ENCODE measurements around the gene JUN. TPM values are rescaled to one million over a fixed set of nuclear protein-coding genes. Genes with fewer than 3 reads are reported as not detected.

The JUN gene
- total RNA-seq, 1 donor from 2014 or later = 160 TPM

DNA sequence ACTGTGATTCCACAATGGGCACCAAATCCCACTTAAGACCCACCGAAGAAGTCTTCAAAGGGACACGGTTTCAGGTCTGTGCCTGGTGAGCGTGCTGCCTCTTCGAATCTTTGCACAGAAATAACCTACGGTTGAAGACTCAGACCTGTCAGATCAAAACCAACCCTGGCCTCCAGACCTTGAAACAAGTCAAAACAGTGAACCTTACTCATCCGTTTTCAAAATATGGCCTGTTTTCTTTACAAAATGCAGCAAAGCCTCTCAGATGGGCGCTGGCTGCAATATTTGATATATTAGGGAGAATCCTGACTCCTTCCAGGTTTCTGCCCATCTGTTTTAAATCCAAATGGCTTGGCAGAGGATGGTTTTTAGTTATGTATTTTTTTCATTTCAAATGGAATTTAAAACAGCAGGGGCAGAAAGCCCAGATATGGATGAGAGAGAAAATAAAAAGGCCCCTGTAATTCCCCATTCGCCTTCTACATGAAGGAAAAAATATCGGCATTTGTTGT is 14.0 kb downstream of the JUN start:
- H3K4me3 Mint-ChIP-seq = no peak overlapping the region
- no peaks in the 10 kb centered on the region for H3K36me3 Mint-ChIP-seq
- no peaks in the 10 kb centered on the region for H3K9me3 Mint-ChIP-seq
- peaks cover 21% of the 10 kb centered on the region for H3K4me1 Mint-ChIP-seq (ENCODE audit: unreplicated experiment)
- TF ChIP-seq, protein P1, sequence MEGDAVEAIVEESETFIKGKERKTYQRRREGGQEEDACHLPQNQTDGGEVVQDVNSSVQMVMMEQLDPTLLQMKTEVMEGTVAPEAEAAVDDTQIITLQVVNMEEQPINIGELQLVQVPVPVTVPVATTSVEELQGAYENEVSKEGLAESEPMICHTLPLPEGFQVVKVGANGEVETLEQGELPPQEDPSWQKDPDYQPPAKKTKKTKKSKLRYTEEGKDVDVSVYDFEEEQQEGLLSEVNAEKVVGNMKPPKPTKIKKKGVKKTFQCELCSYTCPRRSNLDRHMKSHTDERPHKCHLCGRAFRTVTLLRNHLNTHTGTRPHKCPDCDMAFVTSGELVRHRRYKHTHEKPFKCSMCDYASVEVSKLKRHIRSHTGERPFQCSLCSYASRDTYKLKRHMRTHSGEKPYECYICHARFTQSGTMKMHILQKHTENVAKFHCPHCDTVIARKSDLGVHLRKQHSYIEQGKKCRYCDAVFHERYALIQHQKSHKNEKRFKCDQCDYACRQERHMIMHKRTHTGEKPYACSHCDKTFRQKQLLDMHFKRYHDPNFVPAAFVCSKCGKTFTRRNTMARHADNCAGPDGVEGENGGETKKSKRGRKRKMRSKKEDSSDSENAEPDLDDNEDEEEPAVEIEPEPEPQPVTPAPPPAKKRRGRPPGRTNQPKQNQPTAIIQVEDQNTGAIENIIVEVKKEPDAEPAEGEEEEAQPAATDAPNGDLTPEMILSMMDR (conservative IDR thresholded peaks at IDR 0.05) = no peak
- no peak for DNase-seq (ENCODE audit: extremely low spot score, unreplicated experiment)
- no peaks in the 10 kb centered on the region for H3K27me3 Mint-ChIP-seq
- no peak overlapping the region for H3K27ac Mint-ChIP-seq

DNA sequence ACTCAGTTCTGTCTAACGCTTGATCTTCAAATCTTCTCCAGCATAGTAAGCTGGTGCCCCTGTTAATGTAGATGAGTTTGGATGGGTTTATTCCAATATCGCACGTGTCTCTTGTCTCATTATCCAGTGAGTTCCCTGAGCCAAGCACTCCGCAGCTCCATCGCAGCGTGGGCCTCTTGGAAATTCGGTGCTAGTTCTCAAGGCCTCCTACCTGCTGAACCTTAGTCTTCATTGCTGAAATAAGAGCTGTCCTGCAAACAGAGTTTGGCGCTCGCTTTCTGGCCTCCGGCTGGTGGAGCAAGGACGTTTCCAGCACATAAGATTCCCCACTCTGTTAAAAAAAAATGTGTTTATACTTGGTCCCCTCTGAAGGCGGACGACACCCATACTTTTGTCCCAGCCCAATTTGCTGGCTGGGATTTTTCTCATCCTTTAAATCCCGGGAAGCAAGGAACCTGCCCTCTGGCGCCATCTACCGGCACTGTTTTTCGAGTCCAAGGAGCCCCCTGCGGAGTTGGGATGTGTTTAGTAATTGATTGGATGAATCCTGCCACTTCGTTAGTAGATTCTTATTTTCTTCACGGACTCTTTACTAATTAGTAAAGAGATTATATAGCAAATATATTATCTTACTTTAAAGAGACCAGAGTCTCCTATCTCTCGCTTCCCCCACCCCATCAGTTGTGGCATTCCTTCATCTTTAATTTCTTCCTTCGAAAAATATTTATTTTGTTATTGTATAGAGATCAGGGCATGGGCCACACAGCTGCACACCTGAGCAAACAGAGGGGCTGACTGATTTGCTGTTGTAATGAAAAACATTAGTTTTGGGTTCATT is 14.7 kb downstream of the JUN start:
- no peak overlapping the region for H3K27ac Mint-ChIP-seq
- no peaks in the 10 kb centered on the region for H3K36me3 Mint-ChIP-seq
- no peaks in the 10 kb centered on the region for H3K9me3 Mint-ChIP-seq
- H3K4me3 Mint-ChIP-seq = no peak overlapping the region
- no peaks in the 10 kb centered on the region for H3K27me3 Mint-ChIP-seq
- TF ChIP-seq, protein P1 (conservative IDR thresholded peaks at IDR 0.05) = peak; percentile 91
- DNase-seq (ENCODE audit: extremely low spot score, unreplicated experiment) = peak; percentile 78
- peaks cover 22% of the 10 kb centered on the region for H3K4me1 Mint-ChIP-seq (ENCODE audit: unreplicated experiment)

DNA sequence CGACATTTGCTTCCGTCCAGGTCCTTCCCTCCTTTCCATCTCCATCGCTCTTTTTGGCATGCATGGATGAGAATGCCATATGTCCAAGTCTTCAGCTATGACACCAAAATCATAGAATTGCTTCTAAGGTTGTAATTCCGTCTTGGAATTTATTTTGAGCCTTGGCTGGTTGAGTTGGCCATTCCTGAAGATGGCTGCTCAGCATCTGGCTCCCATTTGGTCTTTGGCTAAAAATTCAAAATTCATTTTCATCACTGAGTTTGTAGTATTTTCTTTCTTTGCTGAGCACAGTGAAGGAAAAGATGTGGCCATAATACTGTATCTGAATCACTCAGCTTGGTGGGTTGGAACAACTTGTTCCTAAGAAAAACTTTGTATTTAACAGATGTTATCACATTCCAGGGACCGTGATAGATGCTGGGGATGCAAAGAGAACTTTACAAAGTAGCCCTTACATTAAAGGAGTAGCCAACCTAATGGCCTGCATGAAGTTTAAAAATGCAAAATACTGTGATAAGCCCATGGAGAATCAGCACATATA is 15.6 kb downstream of the JUN start:
- no peaks in the 10 kb centered on the region for H3K36me3 Mint-ChIP-seq
- H3K9me3 Mint-ChIP-seq = no peaks in the 10 kb centered on the region
- no peak overlapping the region for H3K4me3 Mint-ChIP-seq
- TF ChIP-seq, protein P1 (conservative IDR thresholded peaks at IDR 0.05) = no peak
- peaks cover 23% of the 10 kb centered on the region for H3K4me1 Mint-ChIP-seq (ENCODE audit: unreplicated experiment)
- no peak for DNase-seq (ENCODE audit: extremely low spot score, unreplicated experiment)
- H3K27me3 Mint-ChIP-seq = peaks cover under 1% of the 10 kb centered on the region
- H3K27ac Mint-ChIP-seq = no peak overlapping the region

DNA sequence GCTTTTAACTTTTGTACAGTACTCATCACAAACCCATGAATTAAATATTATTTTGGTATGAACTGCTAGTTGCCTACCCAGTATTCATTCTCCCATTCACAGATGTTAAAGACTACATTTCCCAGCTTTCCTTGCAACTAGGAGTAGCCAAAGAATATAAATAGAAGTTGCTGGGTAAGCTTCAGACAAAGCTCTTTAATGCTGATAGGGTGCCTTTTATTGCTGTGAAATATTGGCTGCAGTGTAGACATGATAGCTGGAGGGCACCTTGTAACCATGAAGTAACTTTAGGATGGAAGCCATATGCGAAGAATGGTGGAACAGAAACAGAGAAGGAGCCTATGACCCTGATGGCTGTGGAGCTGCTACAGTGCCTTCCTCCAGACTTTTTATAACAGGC is 16.7 kb downstream of the JUN start:
- H3K36me3 Mint-ChIP-seq = no peaks in the 10 kb centered on the region
- H3K4me3 Mint-ChIP-seq = no peak overlapping the region
- H3K27me3 Mint-ChIP-seq = peaks cover 3% of the 10 kb centered on the region
- no peaks in the 10 kb centered on the region for H3K9me3 Mint-ChIP-seq
- TF ChIP-seq, protein P1 (conservative IDR thresholded peaks at IDR 0.05) = no peak
- H3K4me1 Mint-ChIP-seq (ENCODE audit: unreplicated experiment) = peaks cover 22% of the 10 kb centered on the region
- DNase-seq (ENCODE audit: extremely low spot score, unreplicated experiment) = no peak
- H3K27ac Mint-ChIP-seq = no peak overlapping the region

DNA sequence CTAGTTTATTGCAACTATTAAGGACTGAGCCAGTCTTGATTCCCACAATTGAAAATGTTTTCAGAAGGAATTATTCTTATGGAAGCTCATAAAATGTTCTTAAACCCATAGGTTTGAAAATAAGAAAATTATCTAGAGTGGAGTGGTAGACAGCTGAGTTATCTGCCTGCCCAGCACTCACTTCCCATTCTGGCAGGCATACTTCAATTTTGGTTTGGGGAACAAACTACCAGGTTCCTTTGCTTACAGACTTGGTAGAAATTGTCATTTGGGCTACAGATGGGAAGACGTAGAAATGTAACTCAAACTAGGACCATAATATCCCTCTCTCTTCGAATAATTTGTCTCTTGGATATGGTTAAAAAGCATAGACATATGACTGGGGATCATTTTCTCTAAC is 18.4 kb downstream of the JUN start:
- H3K4me1 Mint-ChIP-seq (ENCODE audit: unreplicated experiment) = peaks cover 22% of the 10 kb centered on the region
- H3K4me3 Mint-ChIP-seq = no peak overlapping the region
- H3K9me3 Mint-ChIP-seq = no peaks in the 10 kb centered on the region
- TF ChIP-seq, protein P1 (conservative IDR thresholded peaks at IDR 0.05) = no peak
- H3K36me3 Mint-ChIP-seq = no peaks in the 10 kb centered on the region
- H3K27me3 Mint-ChIP-seq = peaks cover 3% of the 10 kb centered on the region
- H3K27ac Mint-ChIP-seq = no peak overlapping the region
- no peak for DNase-seq (ENCODE audit: extremely low spot score, unreplicated experiment)
